GM18951 (cell line): ENCODE measurements around the gene AGO4.
"Not testable (repeated sequence)": the region's sequence is repeated elsewhere in the genome, so short reads cannot be mapped to it uniquely, and the experiment has no call there.

ENCODE experiments used
- POLR2A ChIP-seq: IDR thresholded peaks from 4 replicates; pipeline ENCODE4 v1.6.1; 2011; ENCODE audit warnings: mild to moderate bottlenecking; ENCODE audit not compliant: insufficient read length, insufficient read depth; ENCODE audit errors: extremely low read depth
- in situ Hi-C: fragments of 300-500 bp; cut with MboI; formaldehyde crosslinking; loops from one replicate; pipeline ENCODE4 v1.12.0; 2022; ENCODE audit warnings: low sequenced_read_pairs, mixed read lengths, inconsistent platforms; ENCODE audit not compliant: unreplicated experiment

AGO4 gene

DNA sequence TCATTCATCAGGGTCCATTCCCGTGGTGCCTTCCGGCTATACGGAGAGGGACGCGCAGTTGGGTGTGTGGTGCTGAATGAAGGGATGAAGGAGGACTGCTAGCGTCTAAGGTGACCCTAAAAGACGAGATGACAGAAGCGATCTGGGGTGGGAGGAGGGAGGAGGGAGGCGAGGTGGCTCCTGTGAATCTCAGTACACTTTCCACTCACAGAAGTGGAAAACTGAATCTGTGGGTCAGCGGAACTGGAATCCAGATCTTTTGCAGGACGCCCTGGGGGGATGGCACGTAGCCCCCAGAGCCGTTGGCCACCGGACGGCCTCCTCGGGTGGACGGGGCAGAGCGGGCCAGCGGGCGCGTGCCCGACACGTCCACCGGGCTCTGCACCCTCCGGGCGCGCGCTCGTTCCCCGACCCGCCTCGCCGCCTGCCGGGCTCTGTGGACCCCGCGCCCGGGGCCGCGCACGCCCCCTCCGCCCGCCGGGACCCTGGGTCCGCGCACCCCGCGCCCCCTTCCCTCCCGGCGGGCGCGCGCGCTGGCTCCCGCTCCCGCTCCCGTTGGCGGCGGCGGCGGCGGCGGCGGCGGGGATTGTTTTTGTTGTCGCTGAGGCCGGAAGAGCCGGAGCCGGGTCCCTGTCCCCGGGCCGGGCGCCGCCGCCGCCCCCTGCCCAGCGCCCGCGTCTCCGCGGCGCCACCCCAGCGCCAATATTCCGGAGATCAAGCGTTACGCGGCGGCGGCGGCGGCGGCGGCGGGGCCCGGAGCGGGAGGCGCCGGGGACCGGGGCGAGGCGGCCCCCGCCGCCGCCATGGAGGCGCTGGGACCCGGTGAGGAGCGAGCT is at the start of gene AGO4:
TSS of gene AGO4 (plus strand) at position 403 of the 836 bp plus-strand sequence. CDS start at position 804, 401 bp downstream.
- TF ChIP-seq POLR2A, result no peak
- in situ Hi-C loops, result no loop called here

DNA sequence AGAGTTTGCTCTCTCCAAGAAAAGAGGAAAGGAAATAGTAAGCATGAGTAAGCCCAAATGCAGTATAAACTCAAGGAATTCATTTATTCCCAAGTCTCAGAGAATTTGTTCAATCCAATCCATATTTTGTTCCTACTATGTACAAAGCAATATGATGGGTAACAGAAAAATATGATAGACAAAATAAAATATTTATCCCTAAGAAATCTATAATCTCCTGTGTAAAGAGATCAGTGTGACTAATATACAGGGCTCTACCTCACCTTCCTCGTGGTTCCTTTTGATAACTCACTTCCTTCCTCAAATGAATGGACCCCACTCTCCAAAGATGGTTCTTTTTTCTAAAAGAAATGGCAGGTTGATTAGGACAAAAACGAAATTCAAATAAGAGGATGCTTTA is 45.7 kb upstream of the AGO4 start:
- TF ChIP-seq POLR2A, result no peak
- in situ Hi-C loops, result no loop called here

DNA sequence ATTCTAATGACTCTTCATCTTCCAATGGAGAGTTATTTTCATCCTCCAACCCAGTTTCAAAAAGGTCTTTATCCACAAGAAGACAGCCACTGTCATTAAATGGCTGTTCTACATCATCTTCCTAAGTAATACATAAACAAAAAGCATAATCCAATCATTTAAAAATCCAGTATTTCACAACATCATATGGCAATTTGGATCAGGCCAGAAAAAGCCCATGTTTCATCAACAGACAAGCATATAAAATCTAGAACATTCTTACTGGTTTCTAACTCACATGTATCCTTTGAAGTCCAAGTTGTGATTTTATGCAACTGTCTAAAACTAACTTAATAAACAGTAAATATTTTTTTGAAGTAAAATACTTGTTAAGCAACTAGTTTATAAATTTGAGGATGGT is 44.6 kb upstream of the AGO4 start:
- in situ Hi-C loops, result no loop called here
- no peak for TF ChIP-seq POLR2A

- in situ Hi-C loops, result no loop called here
- no peak for TF ChIP-seq POLR2A
Observed at GRCh38 chr1:35764283-35764682, 43.5 kb upstream of the AGO4 start.

GRCh38 chr1:35768350-35769187 is 39.2 kb upstream of the AGO4 start:
- no peak for TF ChIP-seq POLR2A
- in situ Hi-C loops, result no loop called here

DNA sequence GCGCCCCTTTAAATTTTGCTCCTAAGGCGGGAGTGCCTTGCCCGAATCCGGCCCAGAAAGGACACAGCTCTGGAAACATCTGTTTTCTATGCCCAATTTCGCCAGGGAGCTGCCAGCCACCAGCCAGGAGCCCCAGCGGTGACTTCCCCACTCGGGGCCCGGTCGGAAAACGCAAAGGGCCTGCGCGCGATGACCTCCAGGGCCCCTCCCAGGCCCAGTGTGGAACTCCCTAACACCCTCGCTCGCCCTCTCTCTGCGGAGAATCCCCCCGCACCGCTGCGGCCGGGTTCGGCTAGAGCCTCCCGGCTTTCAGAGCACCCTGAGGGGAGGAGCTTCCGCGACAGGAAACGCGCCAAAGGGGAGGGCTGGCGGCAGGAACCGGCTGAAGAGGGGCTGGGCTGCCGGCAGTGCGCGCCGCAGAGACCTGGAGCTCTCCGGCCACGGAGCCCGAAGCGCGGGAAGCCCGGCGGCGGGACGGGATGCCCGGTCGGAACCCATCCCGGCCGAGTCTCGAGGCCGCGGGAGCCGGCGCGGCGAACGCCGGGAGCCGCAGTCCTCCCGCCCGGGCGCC is 38.5 kb upstream of the AGO4 start:
- in situ Hi-C loops, result no loop called here
- peak; percentile 88 for TF ChIP-seq POLR2A

GRCh38 chr1:35773711-35774110 is 34.1 kb upstream of the AGO4 start:
- no peak for TF ChIP-seq POLR2A
- in situ Hi-C loops, result no loop called here

DNA sequence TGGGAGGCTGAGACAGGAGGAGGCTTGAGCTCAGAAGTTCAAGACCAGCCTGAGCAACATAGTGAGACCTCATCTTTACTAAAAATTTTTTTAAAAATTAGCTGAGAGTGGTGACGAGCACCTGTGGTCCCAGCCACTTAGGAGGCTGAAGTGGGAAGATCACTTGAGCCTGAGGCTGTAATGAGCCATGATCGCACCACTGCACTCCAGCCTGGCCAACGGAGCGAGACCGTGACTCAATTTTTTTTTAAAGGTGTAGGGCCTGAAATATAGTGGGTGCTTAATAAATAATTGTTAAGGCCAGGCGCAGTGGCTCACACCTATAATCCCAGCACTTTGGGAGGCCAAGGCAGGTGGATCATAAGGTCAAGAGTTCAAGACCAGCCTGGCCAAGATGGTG is 31.6 kb upstream of the AGO4 start:
- in situ Hi-C loops, result loop anchor here (5.0 kb wide), 1 partner anchor 204 kb away; the partner anchor contains the start of gene TFAP2E

DNA sequence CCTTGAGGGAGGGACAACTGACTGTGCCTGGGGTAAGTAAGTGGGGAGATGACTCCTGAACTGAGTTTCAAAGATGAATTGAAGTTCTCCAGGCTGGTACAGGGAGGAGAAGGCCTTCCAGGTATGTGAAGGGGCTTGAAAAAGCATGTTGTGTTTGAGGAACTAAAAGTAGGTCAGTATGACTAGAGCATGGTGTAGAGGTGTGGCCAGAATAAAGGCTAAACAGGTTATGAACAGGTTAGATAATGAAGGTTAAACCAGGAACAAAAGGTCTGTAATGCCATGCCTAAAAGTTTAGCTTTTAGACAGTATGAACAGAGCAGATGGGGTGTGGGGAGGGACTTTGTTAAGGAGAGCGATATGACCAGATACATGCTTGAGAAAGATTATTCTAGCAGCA is 30.7 kb upstream of the AGO4 start:
- no peak for TF ChIP-seq POLR2A

DNA sequence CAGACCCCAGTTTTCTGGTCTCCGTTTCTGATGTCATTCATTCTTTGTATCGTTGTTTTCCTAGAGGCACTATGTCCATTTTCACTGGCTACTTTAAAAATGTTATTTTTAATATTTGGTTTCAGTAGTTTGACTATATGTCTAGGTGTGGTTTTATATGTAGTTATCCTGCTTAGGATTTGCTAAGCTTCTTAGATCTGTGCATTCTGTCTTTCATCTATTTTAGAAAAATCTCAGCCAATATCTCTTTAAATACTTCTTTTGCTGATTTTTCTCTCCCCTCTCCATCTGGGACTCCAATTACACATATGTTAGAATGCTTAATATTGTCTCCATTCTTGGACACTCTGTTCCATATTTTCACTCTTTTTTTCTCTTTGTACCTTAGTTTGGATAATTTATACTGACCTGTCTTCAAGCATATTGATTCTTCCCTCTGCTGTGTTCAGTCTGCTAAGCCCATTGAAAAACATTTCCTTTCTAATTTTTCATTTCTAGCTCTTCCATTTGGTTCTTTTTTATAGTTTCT is 24.7 kb upstream of the AGO4 start:
- in situ Hi-C loops, result no loop called here
- TF ChIP-seq POLR2A, result no peak

More for the DNA sequence above, 30.7 kb upstream of the AGO4 start:
- in situ Hi-C loops, result loop anchor here (5.0 kb wide), 1 partner anchor 205 kb away; the partner anchor contains the start of gene TFAP2E

DNA sequence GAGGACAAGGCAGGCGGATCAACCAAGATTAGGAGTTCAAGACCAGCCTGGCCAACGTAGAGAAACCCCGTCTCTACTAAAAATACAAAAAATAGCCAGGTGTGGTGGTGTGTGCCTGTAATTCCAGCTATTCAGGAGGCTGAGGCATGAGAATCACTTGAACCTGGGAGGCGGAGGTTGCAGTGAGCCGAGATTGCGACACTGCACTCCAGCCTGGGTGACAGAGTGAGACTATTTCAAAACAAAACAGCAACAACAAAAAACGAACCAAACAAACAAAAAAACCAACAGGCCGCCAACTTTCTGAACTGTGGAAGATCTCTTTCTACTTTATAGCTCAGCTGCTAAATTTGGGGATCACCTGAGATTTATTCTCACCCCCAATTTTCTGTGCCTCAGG is 23.5 kb upstream of the AGO4 start:
- in situ Hi-C loops, result not testable (repeated sequence)

GRCh38 chr1:35788139-35788538 is 19.7 kb upstream of the AGO4 start:
- TF ChIP-seq POLR2A, result no peak
- in situ Hi-C loops, result no loop called here

GRCh38 chr1:35790670-35791069 is 17.1 kb upstream of the AGO4 start:
- TF ChIP-seq POLR2A, result no peak
- in situ Hi-C loops, result no loop called here
